Upper lobe of left lung (tissue), 6 donors: ENCODE results near the gene SNRNP35. TPM values are rescaled to one million over a fixed set of nuclear protein-coding genes. Genes with fewer than 3 reads are reported as not detected.
A peak's percentile ranks its signal among the peaks of the same experiment; 100 is the strongest.
"Not testable (repeated sequence)": the region's sequence is repeated elsewhere in the genome, so short reads cannot be mapped to it uniquely, and the experiment has no call there.

Source experiments
- ATAC-seq, 2 donors: fragments of 200-7000 bp; cut with Tn5 transposase; one replicate each; pipeline ENCODE4 v1.9.1; 2022; ENCODE audit warnings: mild to moderate bottlenecking in 2 of 2, moderate library complexity in 2 of 2; ENCODE audit not compliant: low FRiP score in 2 of 2
- DNase-seq, 2 donors: peaks; one replicate each; pipeline ENCODE4 v3.0.0-alpha.2; 2019 to 2020
- H3K27ac ChIP-seq, 4 donors: fragments of 200-600 bp; sonication (generic); one replicate each; pipeline ENCODE4 v1.5.1; 2016 to 2019
- H3K27me3 ChIP-seq, 4 donors: fragments of 200-600 bp; sonication (generic); one replicate each; pipeline ENCODE4 v1.5.1; 2017 to 2019
- H3K36me3 ChIP-seq, 4 donors: fragments of 200-600 bp; sonication (generic); one replicate each; pipeline ENCODE4 v1.5.1; 2016 to 2019
- H3K4me1 ChIP-seq, 4 donors: fragments of 200-600 bp; sonication (generic); one replicate each; pipeline ENCODE4 v1.5.1; 2018 to 2019
- H3K4me3 ChIP-seq, 4 donors: fragments of 200-600 bp; sonication (generic); one replicate each; pipeline ENCODE4 v1.5.1; 2017 to 2019; ENCODE audit warnings: mild to moderate bottlenecking in 2 of 4, moderate library complexity in 1 of 4
- H3K9me3 ChIP-seq, 4 donors: fragments of 200-600 bp; sonication (generic); one replicate each; pipeline ENCODE4 v1.5.1; 2018 to 2019
- CTCF ChIP-seq, 6 experiments: fragments of 450-650 bp in 4 of 6; fragments of 200-600 bp in 2 of 6; sonication (generic) in 2 of 6; IDR thresholded peaks; one replicate each; pipeline ENCODE4 v1.5.1; 2016 to 2019; ENCODE audit warnings: antibody characterized with exemption in 6 of 6
- EP300 ChIP-seq, 4 donors: sonication (generic); formaldehyde crosslinking; IDR thresholded peaks; one replicate each; pipeline ENCODE4 v1.5.1; 2017; ENCODE audit warnings: antibody characterized with exemption in 4 of 4, control low read depth in 2 of 4
- POLR2A ChIP-seq, 4 donors: fragments of 450-650 bp; IDR thresholded peaks; one replicate each; pipeline ENCODE4 v1.5.1; 2016 to 2017; ENCODE audit warnings: antibody characterized with exemption in 4 of 4, mild to moderate bottlenecking in 2 of 4
- POLR2AphosphoS5 ChIP-seq, 2 donors: sonication (generic); formaldehyde crosslinking; IDR thresholded peaks; one replicate each; pipeline ENCODE4 v1.5.1; 2017; ENCODE audit warnings: antibody characterized with exemption in 2 of 2
- WGBS, 2 donors: methylation state at CpG; one replicate each; pipeline ENCODE4 v1.1.5; 2017 to 2018; 5-methylcytosine and 5-hydroxymethylcytosine counted together
- total RNA-seq, 6 donors: library from RNA; depleted of rRNA in 4 of 6; stranded (reverse); fragments of >200 nt in 4 of 6; gene quantifications; one replicate each; pipeline versions ENCODE4 v1.1.0 to v1.2.1, GENCODE V29; 2016 to 2021
- donor health status: DM: no; HTN: no; CAD: no; lungs with moderate emphysema.
- donor health status: DM: no; HTN: yes; CAD: no; lungs with severe emphysema.

The SNRNP35 gene
- total RNA-seq, 6 donors from 2014 or later: 16.7 to 50.3 (median 26.6) TPM

DNA sequence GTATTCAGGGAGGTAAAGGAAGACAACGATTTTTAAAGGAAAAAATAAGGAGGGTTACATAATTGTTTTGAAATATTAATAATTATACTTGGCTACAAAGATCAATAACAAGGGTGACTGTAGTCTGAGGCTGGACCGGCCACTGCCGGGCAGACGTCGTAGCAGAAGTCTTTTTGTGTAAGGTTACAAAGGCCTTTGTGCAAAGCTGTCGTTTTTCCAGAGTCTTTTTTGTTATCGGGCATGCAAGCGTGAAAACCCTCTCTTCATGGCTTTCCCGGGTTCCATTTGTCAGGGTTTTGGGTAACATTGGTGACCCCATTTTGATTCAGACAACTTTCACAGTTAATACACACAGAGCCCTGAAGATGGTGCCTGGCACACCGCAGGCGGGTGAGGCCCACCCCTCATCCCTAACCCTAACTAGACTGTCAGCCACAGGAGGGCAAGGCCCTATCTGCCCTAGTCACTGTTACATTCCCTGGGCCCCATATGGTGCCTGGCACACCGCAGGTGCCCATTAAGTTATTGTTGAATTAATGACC, 44.3 kb downstream of the SNRNP35 start:
- no peak for ATAC-seq

GRCh38 chr12:123506059-123506842, 48.3 kb downstream of the SNRNP35 start:
- H3K4me1 ChIP-seq: peaks cover 0 to 7% (median 4%) of the 10 kb centered on the region in 4 donors
- WGBS, 2 donors: 92 to 94% methylated on average over 16 to 17 of the region's 17 CpGs
- no peaks in the 10 kb centered on the region for H3K9me3 ChIP-seq
- H3K27ac ChIP-seq: no peak overlapping the region
- H3K36me3 ChIP-seq: peaks cover 0 to 17% (median 0%) of the 10 kb centered on the region in 4 donors
- no peaks in the 10 kb centered on the region for H3K27me3 ChIP-seq
- DNase-seq (no peak), ATAC-seq (peak; percentile 12 to 21)
- no peak overlapping the region for H3K4me3 ChIP-seq
- TF ChIP-seq EP300 (IDR thresholded peaks at IDR 0.05): no peak
- no peak for TF ChIP-seq POLR2AphosphoS5 (IDR thresholded peaks at IDR 0.05)
- TF ChIP-seq POLR2A (IDR thresholded peaks at IDR 0.05): no peak
- TF ChIP-seq CTCF (IDR thresholded peaks at IDR 0.05): no peak

More for the DNA sequence above, 44.3 kb downstream of the SNRNP35 start:
- Histone ChIP-seq H3K4me3 (no peak overlapping the region), H3K4me1 (no peaks in the 10 kb centered on the region), H3K27me3 (no peaks in the 10 kb centered on the region), H3K27ac (no peak overlapping the region), H3K36me3 (peaks cover 0 to 31% (median 6%) of the 10 kb centered on the region in 4 donors), H3K9me3 (no peaks in the 10 kb centered on the region)
- TF ChIP-seq CTCF (IDR thresholded peaks at IDR 0.05) (no peak), POLR2AphosphoS5 (IDR thresholded peaks at IDR 0.05) (no peak), EP300 (IDR thresholded peaks at IDR 0.05) (no peak), POLR2A (IDR thresholded peaks at IDR 0.05) (no peak)
- 94% methylated on average over 12 of the region's 12 CpGs for WGBS, 2 donors
- no peak for DNase-seq

DNA sequence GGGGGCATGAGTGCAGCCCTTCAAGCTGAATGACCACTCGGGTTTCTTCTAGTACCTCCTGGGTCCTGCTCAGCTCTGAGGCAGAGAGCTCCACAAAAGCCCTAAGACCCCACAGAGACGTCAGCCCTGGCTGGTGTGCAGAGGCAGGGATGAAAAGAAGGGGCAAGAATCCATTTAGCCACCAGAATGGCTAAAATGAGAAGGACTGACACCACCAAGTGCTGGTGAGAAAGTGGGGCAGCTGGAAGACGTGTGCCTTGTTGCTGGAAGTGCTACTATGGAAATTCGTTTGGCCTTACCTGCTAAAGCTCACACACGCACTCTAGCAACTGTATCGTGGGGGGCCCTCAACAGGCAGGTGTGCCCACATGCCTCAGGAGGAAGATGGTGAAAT, 48.9 kb downstream of the SNRNP35 start:
- WGBS, 2 donors: 93 to 96% methylated on average over 6 of the region's 6 CpGs
- H3K4me3 ChIP-seq: no peak overlapping the region
- TF ChIP-seq CTCF (IDR thresholded peaks at IDR 0.05): no peak
- no peak for TF ChIP-seq POLR2A (IDR thresholded peaks at IDR 0.05)
- TF ChIP-seq EP300 (IDR thresholded peaks at IDR 0.05): no peak
- no peak for TF ChIP-seq POLR2AphosphoS5 (IDR thresholded peaks at IDR 0.05)
- DNase-seq (no peak), ATAC-seq (no peak)
- H3K27ac ChIP-seq: no peak overlapping the region
- H3K4me1 ChIP-seq: peaks cover 0 to 7% (median 4%) of the 10 kb centered on the region in 4 donors
- H3K9me3 ChIP-seq: no peaks in the 10 kb centered on the region
- no peaks in the 10 kb centered on the region for H3K27me3 ChIP-seq
- H3K36me3 ChIP-seq: peaks cover 0 to 23% (median 0%) of the 10 kb centered on the region in 4 donors

- Histone ChIP-seq H3K27me3 (no peaks in the 10 kb centered on the region), H3K4me3 (no peak overlapping the region), H3K4me1 (peaks cover 0 to 15% (median 4%) of the 10 kb centered on the region in 4 donors), H3K27ac (peak overlapping the region; percentile 44 to 67 (median 63)), H3K36me3 (peaks cover 0 to 41% (median 11%) of the 10 kb centered on the region in 4 donors), H3K9me3 (no peaks in the 10 kb centered on the region)
- no peak for TF ChIP-seq EP300 (IDR thresholded peaks at IDR 0.05)
- DNase-seq (peak; percentile 24 to 47), ATAC-seq (peak in 1 of 2 donors; percentile 35)
- WGBS, 2 donors: 78 to 80% methylated on average over 25 to 26 of the region's 26 CpGs
Measured at GRCh38 chr12:123512838-123513665, 55.1 kb downstream of the SNRNP35 start.

DNA sequence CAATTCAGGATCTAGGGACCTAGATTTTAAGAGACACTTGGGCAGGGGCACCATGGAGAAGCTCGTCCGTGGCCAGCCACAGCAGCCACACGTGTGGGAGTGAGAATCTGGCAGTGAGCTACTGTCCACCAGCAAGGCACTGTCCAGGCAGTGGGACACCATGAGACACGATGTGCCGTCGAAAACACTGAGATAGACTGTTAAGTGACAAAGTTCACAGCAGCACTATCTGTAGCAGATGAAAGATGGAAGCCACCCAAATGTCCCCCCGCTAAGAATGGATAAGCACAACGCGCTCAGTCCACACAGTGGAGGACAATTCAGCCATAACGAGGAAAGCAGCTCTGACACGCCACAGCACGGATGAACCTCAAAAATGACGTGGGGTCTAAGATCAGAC, 55.9 kb downstream of the SNRNP35 start:
- ATAC-seq: no peak
- 83 to 84% methylated on average over 13 of the region's 13 CpGs for WGBS, 2 donors

GRCh38 chr12:123514582-123515221, 56.8 kb downstream of the SNRNP35 start:
- not testable (repeated sequence) for DNase-seq, H3K9me3 ChIP-seq, H3K27ac ChIP-seq, H3K27me3 ChIP-seq, H3K4me3 ChIP-seq, ATAC-seq
- peaks cover 0 to 52% (median 13%) of the 10 kb centered on the region in 4 donors for H3K36me3 ChIP-seq
- WGBS, 2 donors: 92 to 100% methylated on average over 1 of the region's 1 CpG
- H3K4me1 ChIP-seq: peaks cover 0 to 11% (median 8%) of the 10 kb centered on the region in 4 donors

More for the DNA sequence above, 55.9 kb downstream of the SNRNP35 start:
- Histone ChIP-seq H3K27me3 (no peaks in the 10 kb centered on the region), H3K27ac (peak overlapping the region in 2 of 4 donors; percentile 44 to 65), H3K9me3 (no peaks in the 10 kb centered on the region), H3K36me3 (peaks cover 0 to 48% (median 13%) of the 10 kb centered on the region in 4 donors), H3K4me3 (no peak overlapping the region), H3K4me1 (peaks cover 0 to 15% (median 5%) of the 10 kb centered on the region in 4 donors)
- TF ChIP-seq POLR2AphosphoS5 (IDR thresholded peaks at IDR 0.05) (no peak), CTCF (IDR thresholded peaks at IDR 0.05) (no peak), EP300 (IDR thresholded peaks at IDR 0.05) (no peak), POLR2A (IDR thresholded peaks at IDR 0.05) (no peak)
- no peak for DNase-seq
